HEK293 (cell line): ENCODE results near the gene GJE1.
"Not testable (repeated sequence)": the region's sequence is repeated elsewhere in the genome, so short reads cannot be mapped to it uniquely, and the experiment has no call there.

Experiments
- CTCF ChIA-PET: fragments of 350-600 bp; formaldehyde crosslinking; extraction: SDS; loops from one replicate; lab custom pipeline; 2021; ENCODE audit warnings: antibody characterized with exemption; lab: Yijun Ruan, JAX
- POLR2A ChIA-PET: fragments of 300-600 bp; formaldehyde crosslinking; extraction: SDS; loops from one replicate; lab custom pipeline; 2020; ENCODE audit warnings: antibody characterized with exemption, inconsistent platforms; lab: Yijun Ruan, JAX
- H3K27ac ChIP-seq: fragments of 200-500 bp; sonication (Bioruptor generic); 2 replicates; pipeline ENCODE4 v1.5.1; 2014; ENCODE audit warnings: low read depth, low read length, control low read depth, inconsistent platforms; ENCODE audit errors: extremely low read depth
- H3K36me3 ChIP-seq, 2 experiments: fragments of 200-500 bp in 1 of 2; sonication (Bioruptor generic) in 1 of 2; 1 replicate in 1 of 2; 2 replicates in 1 of 2; pipeline ENCODE4 v1.5.1; 2014 to 2017; ENCODE audit warnings: inconsistent platforms in 2 of 2, low read length in 2 of 2; ENCODE audit not compliant: control insufficient read depth in 2 of 2, insufficient read depth in 1 of 2
- H3K4me1 ChIP-seq: fragments of 200-500 bp; sonication (Bioruptor generic); 2 replicates; pipeline ENCODE4 v1.5.1; 2014; ENCODE audit warnings: mild to moderate bottlenecking, low read length, inconsistent platforms; ENCODE audit not compliant: control insufficient read depth, insufficient read depth
- H3K4me3 ChIP-seq: 2 replicates; pipeline ENCODE4 v1.5.1; 2011; ENCODE audit warnings: low read depth, mild to moderate bottlenecking, control low read depth, low read length, moderate library complexity
- H3K9me3 ChIP-seq: fragments of 200-500 bp; sonication (Bioruptor generic); 2 replicates; pipeline ENCODE4 v1.5.1; 2014; ENCODE audit warnings: low read depth, low read length, inconsistent platforms; ENCODE audit not compliant: control insufficient read depth, insufficient read depth
- EGR2 ChIP-seq: fragments of 450-650 bp; formaldehyde crosslinking; IDR thresholded peaks from 2 replicates; pipeline ENCODE4 v1.5.1; 2016; ENCODE audit warnings: low read depth, missing biosample characterization, missing genetic modification characterization
- FEZF1 ChIP-seq: fragments of 450-650 bp; formaldehyde crosslinking; IDR thresholded peaks from 2 replicates; pipeline ENCODE4 v1.5.1; 2016; ENCODE audit warnings: missing biosample characterization, missing genetic modification characterization
- HOXD13 ChIP-seq: sonication (generic); formaldehyde crosslinking; IDR thresholded peaks from 2 replicates; pipeline ENCODE4 v1.8.0; 2022; ENCODE audit warnings: missing genetic modification reagents, borderline replicate concordance
- KLF8 ChIP-seq: fragments of 450-650 bp; formaldehyde crosslinking; IDR thresholded peaks from 2 replicates; pipeline ENCODE4 v1.5.1; 2016; ENCODE audit warnings: missing biosample characterization, missing genetic modification characterization
- OSR2 ChIP-seq: fragments of 450-650 bp; formaldehyde crosslinking; IDR thresholded peaks from 2 replicates; pipeline ENCODE4 v1.5.1; 2016; ENCODE audit warnings: missing biosample characterization, missing genetic modification characterization
- SP2 ChIP-seq: fragments of 450-650 bp; formaldehyde crosslinking; IDR thresholded peaks from 2 replicates; pipeline ENCODE4 v1.5.1; 2016; ENCODE audit warnings: missing biosample characterization, missing genetic modification characterization
- ZBTB20 ChIP-seq: fragments of 450-650 bp; formaldehyde crosslinking; IDR thresholded peaks from 2 replicates; pipeline ENCODE4 v1.5.1; 2016; ENCODE audit warnings: missing biosample characterization, missing genetic modification characterization
- ZBTB8A ChIP-seq: fragments of 450-650 bp; formaldehyde crosslinking; IDR thresholded peaks from 2 replicates; pipeline ENCODE4 v1.5.1; 2016; ENCODE audit warnings: missing biosample characterization, missing genetic modification characterization
- ZFHX2 ChIP-seq: fragments of 450-650 bp; formaldehyde crosslinking; conservative IDR thresholded peaks from 2 replicates; pipeline ENCODE4 v1.5.1; 2016; ENCODE audit warnings: missing biosample characterization, missing genetic modification characterization
- ZNF24 ChIP-seq: fragments of 450-650 bp; formaldehyde crosslinking; IDR thresholded peaks from 2 replicates; pipeline ENCODE4 v1.5.1; 2016; ENCODE audit warnings: missing biosample characterization, missing genetic modification characterization
- ZNF423 ChIP-seq: fragments of 450-650 bp; formaldehyde crosslinking; IDR thresholded peaks from 2 replicates; pipeline ENCODE4 v1.5.1; 2016; ENCODE audit warnings: missing biosample characterization, missing genetic modification characterization
- ZNF510 ChIP-seq: fragments of 450-650 bp; formaldehyde crosslinking; IDR thresholded peaks from 2 replicates; pipeline ENCODE4 v1.5.1; 2018; ENCODE audit warnings: mild to moderate bottlenecking, missing genetic modification characterization, missing biosample characterization; ENCODE audit not compliant: insufficient replicate concordance
- ZNF596 ChIP-seq: fragments of 450-650 bp; IDR thresholded peaks from 2 replicates; pipeline ENCODE4 v1.5.0; 2018; ENCODE audit warnings: missing biosample characterization, mild to moderate bottlenecking, missing genetic modification characterization, moderate library complexity
- ZNF600 ChIP-seq: fragments of 450-650 bp; formaldehyde crosslinking; IDR thresholded peaks from 2 replicates; pipeline ENCODE4 v1.5.1; 2016; ENCODE audit warnings: missing biosample characterization, missing genetic modification characterization
- ZNF654 ChIP-seq: fragments of 450-650 bp; formaldehyde crosslinking; IDR thresholded peaks from 2 replicates; pipeline ENCODE4 v1.5.1; 2016; ENCODE audit warnings: low read depth, missing biosample characterization, missing genetic modification characterization
- ZNF701 ChIP-seq: fragments of 450-650 bp; formaldehyde crosslinking; IDR thresholded peaks from 2 replicates; pipeline ENCODE4 v1.5.1; 2016; ENCODE audit warnings: missing biosample characterization, missing genetic modification characterization
- ZNF843 ChIP-seq: fragments of 450-650 bp; formaldehyde crosslinking; IDR thresholded peaks from 2 replicates; pipeline ENCODE4 v1.5.1; 2016; ENCODE audit warnings: missing biosample characterization, missing genetic modification characterization
- TF ChIP-seq, protein P1 (sequence below): fragments of 450-650 bp; formaldehyde crosslinking; IDR thresholded peaks from 2 replicates; pipeline ENCODE4 v1.5.1; 2016; ENCODE audit warnings: missing biosample characterization, missing genetic modification characterization
- TF ChIP-seq, protein P2 (sequence below): fragments of 450-650 bp; formaldehyde crosslinking; IDR thresholded peaks from 2 replicates; pipeline ENCODE4 v1.5.1; 2016; ENCODE audit warnings: missing biosample characterization, missing genetic modification characterization
- TF ChIP-seq, protein P3 (sequence below): fragments of 450-650 bp; formaldehyde crosslinking; IDR thresholded peaks from 2 replicates; pipeline ENCODE4 v1.5.1; 2017; ENCODE audit warnings: missing biosample characterization, missing genetic modification characterization

GJE1 gene

DNA sequence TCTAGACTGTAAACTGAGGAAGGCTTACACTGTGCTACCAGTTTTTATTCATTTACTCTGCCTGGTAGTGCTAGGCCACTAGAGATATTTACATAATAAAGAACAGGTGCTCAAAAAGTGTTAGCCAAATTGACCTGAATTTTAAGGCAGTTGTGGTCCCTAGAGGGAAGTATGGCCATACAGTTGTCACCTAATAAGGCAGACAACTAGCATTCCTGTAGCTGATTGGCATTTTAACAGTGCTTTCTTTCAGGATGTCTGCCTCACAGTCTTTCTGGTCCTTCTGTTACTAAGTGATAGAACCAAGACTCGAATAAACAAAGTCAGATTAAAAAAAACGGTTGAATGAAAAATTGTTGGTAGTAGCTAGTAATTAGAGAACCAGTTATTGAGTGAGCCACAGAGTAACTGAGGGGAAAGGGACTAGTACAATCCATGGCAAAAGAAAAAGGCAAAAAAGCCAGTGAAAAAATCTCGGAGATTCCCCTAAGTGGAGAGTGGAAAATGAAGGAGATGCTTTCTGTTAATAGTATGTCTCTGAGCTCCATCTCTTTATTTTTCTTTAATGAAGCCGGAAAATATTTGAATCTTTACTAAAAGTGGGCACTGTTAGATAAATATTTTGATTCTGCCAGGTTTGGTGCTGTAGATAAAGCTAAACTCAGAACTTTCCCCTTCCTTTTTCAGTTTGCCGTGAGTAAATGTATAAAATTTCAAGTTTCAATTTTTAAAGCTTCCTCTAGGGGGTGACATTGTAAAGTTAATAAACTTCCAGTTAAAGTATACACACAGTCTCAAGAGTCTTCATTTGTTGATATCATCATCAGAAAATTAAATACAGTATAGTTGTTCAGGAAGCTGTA lies 23.4 kb downstream of the GJE1 start:
- Histone ChIP-seq H3K9me3 (no peaks in the 10 kb centered on the region), H3K4me3 (no peak overlapping the region), H3K27ac (no peak overlapping the region), H3K4me1 (peaks cover 9% of the 10 kb centered on the region; the same call in 1 of the 2 replicates)
- CTCF ChIA-PET, result interaction anchor here (0.6 to 7.5 kb wide), 49 partner anchors 9 to 608 kb away, joined by 3 to 67 read pairs (median 5); partner anchors contain the start of genes NMBR and VTA1
- POLR2A ChIA-PET, result no interaction called here
- TF ChIP-seq, protein P1, sequence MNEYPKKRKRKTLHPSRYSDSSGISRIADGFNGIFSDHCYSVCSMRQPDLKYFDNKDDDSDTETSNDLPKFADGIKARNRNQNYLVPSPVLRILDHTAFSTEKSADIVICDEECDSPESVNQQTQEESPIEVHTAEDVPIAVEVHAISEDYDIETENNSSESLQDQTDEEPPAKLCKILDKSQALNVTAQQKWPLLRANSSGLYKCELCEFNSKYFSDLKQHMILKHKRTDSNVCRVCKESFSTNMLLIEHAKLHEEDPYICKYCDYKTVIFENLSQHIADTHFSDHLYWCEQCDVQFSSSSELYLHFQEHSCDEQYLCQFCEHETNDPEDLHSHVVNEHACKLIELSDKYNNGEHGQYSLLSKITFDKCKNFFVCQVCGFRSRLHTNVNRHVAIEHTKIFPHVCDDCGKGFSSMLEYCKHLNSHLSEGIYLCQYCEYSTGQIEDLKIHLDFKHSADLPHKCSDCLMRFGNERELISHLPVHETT (tag by site-specific recombination), result no peak
- TF ChIP-seq HOXD13 (CRISPR knock-in tag), result no peak
- peak; percentile 31 for TF ChIP-seq ZNF654 (tag by site-specific recombination)
- no peak for TF ChIP-seq ZNF701 (tag by site-specific recombination)
- TF ChIP-seq, all 188 proteins: peak for 1
- no peaks in the 10 kb centered on the region for H3K36me3 ChIP-seq

DNA sequence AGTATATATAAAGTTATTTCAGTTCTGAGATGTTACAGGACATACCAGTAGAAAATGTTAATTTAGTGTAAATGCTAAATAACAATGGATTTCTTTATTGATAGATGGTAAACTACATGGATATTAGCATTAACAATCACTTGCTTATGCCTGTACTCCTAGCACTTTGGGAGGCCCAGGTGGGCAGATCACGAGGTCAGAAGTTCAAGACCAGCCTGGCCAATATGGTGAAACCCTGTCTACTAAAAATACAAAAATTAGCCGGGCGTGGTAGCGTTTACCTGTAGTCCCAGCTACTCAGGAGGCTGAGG lies 24.0 kb downstream of the GJE1 start:
- H3K36me3 ChIP-seq, H3K4me1 ChIP-seq, H3K27ac ChIP-seq, POLR2A ChIA-PET, H3K9me3 ChIP-seq, H3K4me3 ChIP-seq: not testable (repeated sequence)
- CTCF ChIA-PET, result interaction anchor here (0.6 to 7.5 kb wide), 41 partner anchors 8 to 608 kb away, joined by 3 to 67 read pairs (median 5); partner anchors contain the start of genes NMBR and VTA1

DNA sequence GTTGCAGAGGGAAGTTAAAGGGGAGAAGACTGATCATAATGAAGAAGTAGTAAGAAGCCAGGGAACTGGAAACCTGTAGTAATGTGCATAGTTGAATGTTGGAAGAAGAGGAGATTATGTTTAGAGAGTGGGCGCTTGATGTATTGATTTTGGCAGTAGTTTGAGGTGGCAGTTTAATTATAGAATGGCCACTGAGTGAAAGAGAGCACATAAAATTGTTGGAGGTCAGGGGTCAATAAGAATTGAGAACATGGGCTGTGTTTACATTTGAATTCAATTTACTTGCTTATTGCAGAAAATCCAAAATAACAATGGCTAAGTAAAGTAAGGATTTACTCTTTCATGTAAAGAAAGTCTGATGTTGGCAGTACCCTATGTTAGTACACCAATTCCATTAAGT lies 30.1 kb downstream of the GJE1 start:
- H3K9me3 ChIP-seq, result no peaks in the 10 kb centered on the region
- H3K4me1 ChIP-seq, result peaks cover 17% of the 10 kb centered on the region
- H3K4me3 ChIP-seq, result no peak overlapping the region
- TF ChIP-seq ZBTB20 (tag by site-specific recombination) (no peak), ZNF600 (tag by site-specific recombination) (no peak), FEZF1 (tag by site-specific recombination) (peak; percentile 44; the same call in 1 of the 2 replicates), SP2 (no peak), ZNF423 (no peak), EGR2 (tag by site-specific recombination) (0 out of 2 replicates have a peak, but pooled peaks have one; percentile 19), ZNF843 (tag by site-specific recombination) (peak; percentile 71), ZFHX2 (tag by site-specific recombination) (peak; percentile 76), OSR2 (tag by site-specific recombination) (peak; percentile 67), KLF8 (tag by site-specific recombination) (no peak), ZNF510 (tag by site-specific recombination) (no peak), ZNF596 (tag by site-specific recombination) (no peak), ZBTB8A (tag by site-specific recombination) (0 out of 2 replicates have a peak, but pooled peaks have one; percentile 15), ZNF24 (tag by site-specific recombination) (no peak)
- TF ChIP-seq, protein P2, sequence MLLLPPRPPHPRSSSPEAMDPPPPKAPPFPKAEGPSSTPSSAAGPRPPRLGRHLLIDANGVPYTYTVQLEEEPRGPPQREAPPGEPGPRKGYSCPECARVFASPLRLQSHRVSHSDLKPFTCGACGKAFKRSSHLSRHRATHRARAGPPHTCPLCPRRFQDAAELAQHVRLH (tag by site-specific recombination), result 0 out of 2 replicates have a peak, but pooled peaks have one; percentile 33
- TF ChIP-seq, protein P3, sequence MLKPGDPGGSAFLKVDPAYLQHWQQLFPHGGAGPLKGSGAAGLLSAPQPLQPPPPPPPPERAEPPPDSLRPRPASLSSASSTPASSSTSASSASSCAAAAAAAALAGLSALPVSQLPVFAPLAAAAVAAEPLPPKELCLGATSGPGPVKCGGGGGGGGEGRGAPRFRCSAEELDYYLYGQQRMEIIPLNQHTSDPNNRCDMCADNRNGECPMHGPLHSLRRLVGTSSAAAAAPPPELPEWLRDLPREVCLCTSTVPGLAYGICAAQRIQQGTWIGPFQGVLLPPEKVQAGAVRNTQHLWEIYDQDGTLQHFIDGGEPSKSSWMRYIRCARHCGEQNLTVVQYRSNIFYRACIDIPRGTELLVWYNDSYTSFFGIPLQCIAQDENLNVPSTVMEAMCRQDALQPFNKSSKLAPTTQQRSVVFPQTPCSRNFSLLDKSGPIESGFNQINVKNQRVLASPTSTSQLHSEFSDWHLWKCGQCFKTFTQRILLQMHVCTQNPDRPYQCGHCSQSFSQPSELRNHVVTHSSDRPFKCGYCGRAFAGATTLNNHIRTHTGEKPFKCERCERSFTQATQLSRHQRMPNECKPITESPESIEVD (tag by site-specific recombination), result peak; percentile 75
- no peak overlapping the region for H3K27ac ChIP-seq
- H3K36me3 ChIP-seq, result peaks cover 9 to 13% of the 10 kb centered on the region in 2 experiments
- ChIA-PET POLR2A (no interaction called here), CTCF (interaction anchor here (0.5 to 0.6 kb wide), 2 partner anchors 15 to 45 kb away, joined by 4 read pairs; no protein-coding TSS in a partner anchor)
